VCaP (cell line): ENCODE results near the gene DNAH9.

Source experiments
- H3K27ac ChIP-seq: fragments of 450-650 bp; 2 replicates; pipeline ENCODE4 v1.5.1; 2017
- TF ChIP-seq, protein P1 (sequence below): fragments of 450-650 bp; conservative IDR thresholded peaks from 2 replicates; pipeline ENCODE4 v1.5.1; 2017; ENCODE audit warnings: mild to moderate bottlenecking, moderate library complexity

DNAH9 gene

DNA sequence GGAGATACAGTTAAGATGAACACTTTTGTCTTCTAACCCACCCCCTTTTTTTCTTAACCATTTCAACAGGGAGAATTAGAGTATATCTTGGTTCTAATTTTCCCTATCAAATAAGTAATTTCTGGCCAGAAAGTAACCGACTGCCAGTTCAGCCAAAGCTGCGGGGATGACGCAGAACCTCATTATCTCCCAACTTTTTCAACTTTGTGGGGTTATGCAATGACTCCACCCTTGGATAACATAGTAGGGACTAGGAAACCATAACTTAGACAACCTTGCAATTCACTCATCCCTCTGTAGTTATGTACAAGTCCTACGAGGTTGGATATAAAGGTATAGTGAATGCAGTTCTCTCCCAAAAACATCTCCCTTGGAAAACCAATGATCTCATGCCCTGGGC, 215.0 kb downstream of the DNAH9 start:
- no peak overlapping the region for H3K27ac ChIP-seq
- TF ChIP-seq, protein P1, sequence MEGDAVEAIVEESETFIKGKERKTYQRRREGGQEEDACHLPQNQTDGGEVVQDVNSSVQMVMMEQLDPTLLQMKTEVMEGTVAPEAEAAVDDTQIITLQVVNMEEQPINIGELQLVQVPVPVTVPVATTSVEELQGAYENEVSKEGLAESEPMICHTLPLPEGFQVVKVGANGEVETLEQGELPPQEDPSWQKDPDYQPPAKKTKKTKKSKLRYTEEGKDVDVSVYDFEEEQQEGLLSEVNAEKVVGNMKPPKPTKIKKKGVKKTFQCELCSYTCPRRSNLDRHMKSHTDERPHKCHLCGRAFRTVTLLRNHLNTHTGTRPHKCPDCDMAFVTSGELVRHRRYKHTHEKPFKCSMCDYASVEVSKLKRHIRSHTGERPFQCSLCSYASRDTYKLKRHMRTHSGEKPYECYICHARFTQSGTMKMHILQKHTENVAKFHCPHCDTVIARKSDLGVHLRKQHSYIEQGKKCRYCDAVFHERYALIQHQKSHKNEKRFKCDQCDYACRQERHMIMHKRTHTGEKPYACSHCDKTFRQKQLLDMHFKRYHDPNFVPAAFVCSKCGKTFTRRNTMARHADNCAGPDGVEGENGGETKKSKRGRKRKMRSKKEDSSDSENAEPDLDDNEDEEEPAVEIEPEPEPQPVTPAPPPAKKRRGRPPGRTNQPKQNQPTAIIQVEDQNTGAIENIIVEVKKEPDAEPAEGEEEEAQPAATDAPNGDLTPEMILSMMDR: no peak

DNA sequence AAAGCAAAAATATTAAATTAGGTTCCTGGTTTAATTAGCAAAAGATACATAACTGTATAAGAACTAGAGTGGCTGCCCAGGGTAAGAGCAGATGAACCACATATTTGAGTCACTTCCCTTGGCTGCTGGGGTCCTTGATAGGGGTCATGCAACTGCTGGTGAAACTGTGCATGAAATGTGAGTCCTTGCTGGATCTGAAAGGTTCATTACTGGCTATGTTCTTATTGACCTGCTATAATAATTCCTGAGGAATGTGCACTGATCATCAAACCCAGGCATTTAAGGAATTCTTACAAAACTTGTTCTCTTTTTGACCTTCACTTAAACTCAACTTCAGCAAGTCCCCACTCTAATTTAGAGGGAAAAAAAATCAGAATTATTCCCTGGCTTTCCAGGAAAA, 215.6 kb downstream of the DNAH9 start:
- TF ChIP-seq, protein P1: no peak
- H3K27ac ChIP-seq: no peak overlapping the region

DNA sequence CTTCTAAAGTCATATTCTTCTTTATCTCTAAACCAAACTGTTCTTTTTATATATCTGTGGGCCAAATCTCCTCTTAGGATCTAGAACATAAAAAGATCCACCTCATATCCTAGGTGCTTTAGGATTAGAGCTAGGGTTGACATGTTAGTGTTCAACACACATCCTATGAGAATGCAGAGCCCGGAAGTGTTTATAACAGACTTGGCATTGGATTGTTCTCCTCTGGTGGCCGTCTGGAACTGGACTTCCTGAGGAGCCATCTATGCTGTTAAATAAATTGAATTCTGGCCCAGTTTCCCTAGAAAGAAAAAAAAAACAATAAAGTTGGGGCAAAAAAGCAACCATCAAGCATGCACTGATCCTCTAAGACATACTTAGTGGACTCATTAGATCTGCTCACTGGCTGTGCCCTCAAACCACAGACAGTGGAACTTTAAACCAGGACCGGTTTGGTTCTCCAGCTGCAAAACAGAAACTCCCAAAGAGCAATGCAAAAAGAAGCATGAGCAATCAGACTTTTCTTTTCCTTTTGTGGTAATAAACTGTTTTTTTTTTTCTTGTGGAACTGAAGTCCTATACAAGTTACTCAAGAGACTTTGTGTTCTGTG, 216.5 kb downstream of the DNAH9 start:
- no peak overlapping the region for H3K27ac ChIP-seq
- TF ChIP-seq, protein P1: no peak

DNA sequence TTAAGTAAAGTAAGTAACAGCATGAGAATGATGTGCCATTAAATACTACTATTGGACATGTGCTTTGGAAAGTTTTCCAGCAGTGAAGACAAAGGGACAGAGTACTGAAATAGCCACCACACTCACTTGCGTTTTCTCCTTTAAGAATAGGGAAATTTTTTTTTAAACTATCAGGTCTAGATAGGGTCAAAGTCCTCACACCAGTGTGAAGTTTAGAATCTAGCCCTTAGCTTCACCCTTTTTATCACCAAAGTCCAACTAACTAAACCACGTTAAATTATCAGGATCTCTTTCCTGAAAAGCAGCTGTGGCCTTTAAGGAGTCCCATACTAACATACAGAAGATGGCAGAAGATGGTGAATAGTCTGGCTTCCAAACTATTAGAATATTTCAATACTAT, 218.1 kb downstream of the DNAH9 start:
- TF ChIP-seq, protein P1: no peak
- no peak overlapping the region for H3K27ac ChIP-seq

DNA sequence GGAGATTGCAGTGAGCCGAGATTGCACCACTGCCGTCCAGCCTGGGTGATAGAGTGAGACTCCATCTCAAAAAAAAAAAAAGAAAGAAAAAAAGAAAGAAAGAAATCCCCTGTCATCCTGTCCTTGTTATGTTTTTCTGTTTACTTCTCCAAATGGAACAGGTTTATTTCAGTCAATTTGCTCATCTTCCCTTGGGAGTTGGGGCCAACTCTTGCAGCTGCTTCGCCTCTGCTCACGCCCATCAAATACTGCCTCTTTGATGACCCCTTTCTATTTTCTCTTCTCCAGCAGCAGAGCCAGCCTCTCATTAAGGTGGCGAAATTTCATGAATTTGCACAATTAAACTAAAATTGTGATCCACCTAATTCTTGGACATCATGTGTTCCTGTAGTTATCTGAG, 225.6 kb downstream of the DNAH9 start:
- no peak overlapping the region for H3K27ac ChIP-seq
- TF ChIP-seq, protein P1: no peak

DNA sequence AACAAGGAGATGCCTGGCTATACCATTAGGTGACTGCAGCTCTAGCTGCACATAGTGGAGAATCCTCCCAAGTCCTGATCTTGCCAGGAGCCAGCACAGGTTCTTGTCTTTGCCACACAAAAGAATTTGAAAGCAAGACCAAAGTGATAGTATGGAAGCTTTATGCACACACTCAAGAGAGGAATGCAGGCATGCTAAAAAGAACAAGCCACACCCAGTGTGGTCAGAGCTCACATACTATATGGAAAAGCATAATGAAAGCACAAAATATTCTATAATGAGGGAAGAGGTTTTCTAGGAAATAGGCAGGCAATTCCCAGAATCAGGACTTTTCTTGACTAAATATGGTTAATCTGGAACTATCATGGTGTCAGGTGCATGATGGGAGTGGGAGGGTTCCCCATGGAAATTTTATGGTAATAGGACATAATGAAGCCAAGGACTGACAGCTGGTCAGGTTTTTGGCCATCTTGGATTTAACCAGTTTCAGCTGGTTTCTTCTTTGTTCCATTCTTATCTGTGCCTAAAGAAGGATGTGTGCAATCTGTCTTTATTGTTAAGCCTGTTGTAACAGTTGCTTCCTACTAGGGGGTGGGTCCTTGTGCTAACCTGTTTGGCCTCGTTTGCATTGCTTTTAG, 227.4 kb downstream of the DNAH9 start:
- H3K27ac ChIP-seq: no peak overlapping the region
- TF ChIP-seq, protein P1: no peak

DNA sequence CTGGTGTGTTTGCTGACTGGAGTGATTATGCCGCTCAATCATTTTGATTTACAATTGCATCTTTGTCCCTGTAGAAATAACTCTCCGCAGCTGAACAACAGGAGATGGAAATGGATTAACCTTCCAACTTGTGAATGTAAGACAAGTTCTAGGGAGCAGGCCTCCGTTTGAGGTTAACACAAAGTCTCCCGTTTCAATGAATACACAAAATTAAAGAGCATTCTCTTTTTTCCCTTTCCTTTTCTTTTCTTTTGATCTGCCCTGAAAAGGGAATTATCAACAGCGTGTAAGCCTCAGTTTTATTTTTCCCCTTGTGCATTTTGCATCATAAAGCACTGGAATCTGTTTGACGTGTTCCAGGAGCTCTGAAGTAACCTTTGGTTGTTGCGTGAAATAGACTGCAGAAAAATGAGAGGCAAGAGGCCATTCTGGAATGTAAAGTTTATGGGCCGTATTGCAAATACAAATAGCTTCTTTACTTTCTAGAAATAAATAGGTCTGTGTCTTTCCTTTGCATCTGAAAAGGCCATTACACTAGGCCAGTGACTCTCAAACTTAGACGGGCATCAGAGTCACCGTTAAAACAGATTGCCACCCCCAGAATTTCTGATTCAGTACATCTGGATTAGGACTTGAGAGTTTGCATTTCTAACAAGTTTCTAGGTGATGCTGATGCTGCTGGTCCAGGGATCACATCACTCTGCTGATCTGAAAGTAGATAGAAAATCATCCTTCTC, 234.3 kb downstream of the DNAH9 start:
- TF ChIP-seq, protein P1: no peak
- H3K27ac ChIP-seq: no peak overlapping the region
